OCI-LY7 (cell line): ENCODE results near the gene DCAF8. TPM values are rescaled to one million over a fixed set of nuclear protein-coding genes. Genes with fewer than 3 reads are reported as not detected.

Source experiments
- BruUV-seq: library from RNA; stranded (reverse); fragments of 400-500 nt; replicated peaks from 2 replicates; lab custom pipeline; 2021; lab: Mats Ljungman, UMichigan
- CTCF ChIA-PET: fragments of 300-600 bp; sonication (Branson Sonifier 250); formaldehyde crosslinking; loops from one replicate; lab custom pipeline; 2022; ENCODE audit warnings: antibody characterized with exemption; ENCODE audit not compliant: unreplicated experiment; lab: Charles Lee
- POLR2A ChIA-PET: fragments of 300-600 bp; sonication (Branson Sonifier 250); formaldehyde crosslinking; loops from one replicate; lab custom pipeline; 2022; ENCODE audit warnings: antibody characterized with exemption; lab: Charles Lee
- DNase-seq: peaks from one replicate; pipeline ENCODE4 v3.0.0-alpha.2; 2015; ENCODE audit warnings: low spot score
- H2AFZ ChIP-seq: fragments of 200-600 bp; sonication (generic), shearing (Covaris generic); 2 replicates; pipeline ENCODE4 v1.6.1; 2014; ENCODE audit warnings: mild to moderate bottlenecking, antibody characterized with exemption, low read length, moderate library complexity
- H3K27ac ChIP-seq: fragments of 200-600 bp; sonication (generic); 2 replicates; pipeline ENCODE4 v1.5.1; 2014; ENCODE audit warnings: mixed run types, low read depth, mild to moderate bottlenecking, moderate library complexity, low read length, inconsistent platforms; ENCODE audit not compliant: poor library complexity, severe bottlenecking
- H3K36me3 ChIP-seq: fragments of 200-600 bp; sonication (generic); 2 replicates; pipeline ENCODE4 v1.6.1; 2014; ENCODE audit warnings: mild to moderate bottlenecking, antibody characterized with exemption, low read length, moderate library complexity, mixed read lengths; ENCODE audit not compliant: insufficient read depth
- H3K4me1 ChIP-seq: fragments of 200-600 bp; sonication (generic); 2 replicates; pipeline ENCODE4 v1.5.1; 2014; ENCODE audit warnings: mild to moderate bottlenecking, low read length; ENCODE audit not compliant: insufficient read depth, poor library complexity, severe bottlenecking
- H3K4me2 ChIP-seq: fragments of 200-600 bp; sonication (generic); 2 replicates; pipeline ENCODE4 v1.6.1; 2014; ENCODE audit warnings: mild to moderate bottlenecking, low read length
- H3K4me3 ChIP-seq: fragments of 200-600 bp; sonication (generic); 2 replicates; pipeline ENCODE4 v1.5.1; 2014; ENCODE audit warnings: mild to moderate bottlenecking, low read depth, low read length; ENCODE audit not compliant: poor library complexity, severe bottlenecking
- H3K79me2 ChIP-seq: fragments of 200-600 bp; sonication (generic); 2 replicates; pipeline ENCODE4 v1.6.1; 2016; ENCODE audit warnings: low read depth, mild to moderate bottlenecking, low read length, moderate library complexity, mixed read lengths; ENCODE audit not compliant: insufficient read depth
- H3K9me2 ChIP-seq: fragments of 200-600 bp; sonication (generic); 2 replicates; pipeline ENCODE4 v1.6.1; 2016; ENCODE audit warnings: mild to moderate bottlenecking, low read length, mixed read lengths; ENCODE audit not compliant: insufficient read depth
- H3K9me3 ChIP-seq: fragments of 200-600 bp; sonication (generic); 2 replicates; pipeline ENCODE4 v1.6.1; 2014; ENCODE audit warnings: mild to moderate bottlenecking, mixed run types, low read length, mixed read lengths
- H4K20me1 ChIP-seq: fragments of 200-600 bp; sonication (generic); 2 replicates; pipeline ENCODE4 v1.6.1; 2014; ENCODE audit warnings: mild to moderate bottlenecking, antibody characterized with exemption, low read length, moderate library complexity, mixed read lengths; ENCODE audit not compliant: insufficient read depth
- CTCF ChIP-seq: fragments of 200-600 bp; sonication (generic); conservative IDR thresholded peaks from 2 replicates; pipeline ENCODE4 v1.5.1; 2014; ENCODE audit warnings: mild to moderate bottlenecking, antibody characterized with exemption, low read length, moderate library complexity, mixed read lengths
- EZH2phosphoT487 ChIP-seq: fragments of 200-600 bp; sonication (generic); IDR thresholded peaks from 2 replicates; pipeline ENCODE4 v1.6.1; 2018; ENCODE audit warnings: low read depth, borderline replicate concordance, mild to moderate bottlenecking, mixed run types, antibody characterized with exemption, low read length, moderate library complexity, mixed read lengths
- intact Hi-C: fragments of 100-400 bp; cut with micrococcal nuclease; formaldehyde crosslinking; loops from one replicate; pipeline ENCODE4 v1.10.0; 2022; ENCODE audit not compliant: unreplicated experiment
- total RNA-seq, 2 experiments: library from RNA; depleted of rRNA in 1 of 2; stranded (reverse); fragments of >200 nt in 1 of 2; shearing (Covaris generic) in 1 of 2; gene quantifications; 2 replicates each; pipeline ENCODE4 v1.2.3, GENCODE V29; 2014 to 2022

The DCAF8 gene
- total RNA-seq, 2 experiments from 2014 or later: 118 to 139 TPM

DNA sequence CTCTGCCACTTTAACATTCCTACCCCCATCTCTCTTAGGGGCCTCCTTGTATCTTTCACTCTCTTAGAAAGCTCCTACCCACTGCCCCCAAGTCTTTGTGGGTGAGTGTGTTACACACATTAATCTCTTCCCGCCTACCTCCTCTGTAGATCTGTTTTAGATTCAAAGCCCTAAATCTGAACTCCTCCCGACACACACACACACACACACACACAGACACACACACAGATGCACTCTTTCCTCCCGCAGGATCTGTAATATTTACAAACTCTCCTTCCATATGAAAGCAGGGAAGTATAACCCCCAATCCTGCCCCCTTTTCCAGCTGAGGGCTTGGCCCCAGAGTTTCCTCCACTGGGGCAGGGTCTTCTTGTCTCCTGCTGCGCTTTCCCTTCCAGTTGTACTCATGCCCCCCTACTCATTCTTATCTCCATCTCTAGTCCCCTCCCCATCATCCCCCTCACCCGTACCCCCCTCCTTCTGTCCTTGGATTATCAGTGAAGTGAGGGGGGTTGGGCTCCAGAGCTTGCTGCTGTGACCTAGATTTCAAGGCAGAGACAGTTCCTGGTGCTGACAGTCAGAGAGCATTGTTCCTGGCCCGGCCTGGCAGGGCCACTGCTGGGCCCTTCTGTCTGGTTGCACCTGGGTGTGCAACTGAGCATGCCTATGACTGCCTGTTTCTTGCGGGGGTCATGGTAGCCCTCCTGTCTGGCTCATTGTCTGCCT, 52.9 kb downstream of the DCAF8 start:
- CTCF ChIA-PET: no interaction called here
- no peak for TF ChIP-seq CTCF
- TF ChIP-seq EZH2phosphoT487: no peak

DNA sequence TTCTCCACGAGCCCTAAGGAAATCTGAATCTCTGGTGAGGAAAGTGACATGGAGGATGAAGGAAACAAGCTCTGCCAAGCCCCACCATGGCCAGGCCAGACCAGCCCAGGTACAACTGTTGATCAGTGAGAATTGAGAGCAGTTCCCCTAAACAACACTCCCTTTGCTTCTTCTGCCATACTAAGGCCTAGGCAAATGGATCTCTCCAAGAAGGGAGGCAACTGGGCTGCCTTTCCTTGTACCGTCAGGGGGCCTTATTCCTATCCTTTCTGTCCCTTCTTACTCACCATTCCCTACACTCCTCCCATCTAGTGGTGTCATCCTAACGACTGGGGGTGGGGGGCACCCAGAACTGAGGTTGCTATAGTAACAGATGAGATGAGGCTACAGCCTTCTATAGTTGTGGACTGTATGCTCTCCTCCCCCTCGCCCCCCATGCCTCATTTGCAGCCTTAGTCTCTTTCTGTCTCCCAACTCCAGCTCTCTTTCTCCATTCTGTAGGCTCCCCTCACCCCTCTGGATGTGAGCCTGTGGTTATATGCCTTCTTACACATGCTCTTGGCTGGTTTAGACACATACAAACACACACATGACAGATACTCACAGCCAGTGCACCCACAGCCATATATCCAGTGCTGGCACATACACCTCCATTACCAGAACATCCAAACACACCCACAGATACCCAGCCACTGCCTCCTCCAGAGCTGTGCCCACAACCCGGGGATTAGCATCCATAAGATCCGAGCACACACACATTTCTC, 53.6 kb downstream of the DCAF8 start:
- ChIA-PET POLR2A (interaction anchor here (1.1 to 1.3 kb wide), 2 partner anchors 11 to 125 kb away, joined by 3 read pairs; no protein-coding TSS in a partner anchor), CTCF (no interaction called here)
- H3K4me3 ChIP-seq: no peak overlapping the region
- H3K27ac ChIP-seq: no peak overlapping the region
- no peak overlapping the region for H2AFZ ChIP-seq
- no peaks in the 10 kb centered on the region for H3K9me3 ChIP-seq
- H4K20me1 ChIP-seq: 0 out of 2 replicates have a peak, but pooled peaks cover 5% of the 10 kb centered on the region
- TF ChIP-seq CTCF (no peak), EZH2phosphoT487 (no peak)
- H3K79me2 ChIP-seq: peaks cover 6% of the 10 kb centered on the region; the same call in 1 of the 2 replicates
- H3K9me2 ChIP-seq: no peaks in the 10 kb centered on the region
- no peak overlapping the region for H3K4me2 ChIP-seq
- intact Hi-C loops: no loop called here
- H3K36me3 ChIP-seq: peaks cover 68% of the 10 kb centered on the region
- DNase-seq: no peak
- H3K4me1 ChIP-seq: peaks cover 34% of the 10 kb centered on the region
- BruUV-seq: no TSS peak

More for the DNA sequence above, 52.9 kb downstream of the DCAF8 start:
- Histone ChIP-seq H3K79me2 (peaks cover 6% of the 10 kb centered on the region; the same call in 1 of the 2 replicates), H3K36me3 (peaks cover 76% of the 10 kb centered on the region), H3K27ac (no peak overlapping the region), H3K4me3 (no peak overlapping the region), H3K9me2 (no peaks in the 10 kb centered on the region), H3K4me1 (peaks cover 27% of the 10 kb centered on the region), H3K4me2 (no peak overlapping the region), H4K20me1 (0 out of 2 replicates have a peak, but pooled peaks cover 5% of the 10 kb centered on the region), H3K9me3 (no peaks in the 10 kb centered on the region), H2AFZ (no peak overlapping the region)
- POLR2A ChIA-PET: interaction anchor here (1.3 kb wide), 1 partner anchor 10 kb away, joined by 3 read pairs; no protein-coding TSS in a partner anchor
- DNase-seq: no peak
- no TSS peak for BruUV-seq
- intact Hi-C loops: no loop called here
